HL-60/S4 treated with retinoic acid at 250 ng/mL for 4 days and 3 days (cell line): ENCODE results near the gene PUS7L.
"Not testable (repeated sequence)": the region's sequence is repeated elsewhere in the genome, so short reads cannot be mapped to it uniquely, and the experiment has no call there.

ENCODE experiments used
- in situ Hi-C: fragments of 300-500 bp; cut with MboI; formaldehyde crosslinking; loops from 2 replicates; pipeline ENCODE4 v1.7.0; 2022; ENCODE audit warnings: low sequenced_read_pairs

PUS7L gene

DNA sequence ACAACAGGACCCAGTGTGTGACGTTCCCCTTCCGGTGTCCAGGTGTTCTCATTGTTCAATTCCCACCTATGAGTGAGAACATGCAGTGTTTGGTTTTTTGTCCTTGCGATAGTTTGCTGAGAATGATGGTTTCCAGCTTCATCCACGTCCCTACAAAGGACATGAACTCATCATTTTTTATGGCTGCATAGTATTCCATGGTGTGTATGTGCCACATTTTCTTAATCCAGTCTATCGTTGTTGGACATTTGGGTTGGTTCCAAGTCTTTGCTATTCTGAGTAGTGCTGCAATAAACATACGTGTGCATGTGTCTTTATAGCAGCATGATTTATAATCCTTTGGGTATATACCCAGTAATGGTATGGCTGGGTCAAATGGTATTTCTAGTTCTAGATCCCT is 7.2 kb downstream of the PUS7L start:
- in situ Hi-C loops = not testable (repeated sequence)

DNA sequence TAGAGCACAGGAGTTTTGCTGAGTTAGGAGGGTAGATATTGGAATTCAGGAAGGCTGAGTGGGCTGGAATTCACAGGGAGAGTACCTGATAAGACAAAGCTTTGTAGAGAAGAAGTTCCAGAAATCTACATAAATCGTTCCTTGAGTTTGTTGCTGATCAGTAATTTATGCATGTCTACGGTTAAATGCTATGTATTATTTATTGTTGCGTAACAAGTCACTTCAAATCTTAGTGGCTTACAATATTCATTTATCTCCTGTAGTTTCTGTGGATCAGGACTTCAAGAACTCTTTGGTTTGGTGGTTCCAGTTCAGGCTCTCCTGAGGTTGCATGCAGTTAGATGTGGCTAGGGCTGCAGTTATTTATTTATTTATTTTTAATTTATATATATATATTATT is 7.8 kb downstream of the PUS7L start:
- in situ Hi-C loops = no loop called here

DNA sequence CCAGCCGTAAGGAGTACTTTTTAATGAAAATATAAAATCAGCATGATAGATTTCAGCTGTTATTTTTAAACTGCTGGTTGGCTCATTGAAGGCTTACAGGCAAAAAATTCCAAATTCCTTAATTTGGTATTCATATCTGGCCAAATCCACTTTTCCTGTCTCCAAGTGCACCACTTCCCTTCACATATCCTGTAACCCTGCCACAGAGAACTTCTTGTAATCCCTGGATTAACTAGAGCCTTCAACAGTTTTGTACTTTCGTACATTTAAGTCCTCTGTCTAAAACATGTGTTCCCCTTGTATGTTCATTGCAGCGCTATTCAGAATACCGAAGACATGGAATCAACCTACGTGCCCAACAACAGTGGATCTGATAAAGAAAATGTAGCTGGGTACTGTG is 9.6 kb downstream of the PUS7L start:
- in situ Hi-C loops = no loop called here

DNA sequence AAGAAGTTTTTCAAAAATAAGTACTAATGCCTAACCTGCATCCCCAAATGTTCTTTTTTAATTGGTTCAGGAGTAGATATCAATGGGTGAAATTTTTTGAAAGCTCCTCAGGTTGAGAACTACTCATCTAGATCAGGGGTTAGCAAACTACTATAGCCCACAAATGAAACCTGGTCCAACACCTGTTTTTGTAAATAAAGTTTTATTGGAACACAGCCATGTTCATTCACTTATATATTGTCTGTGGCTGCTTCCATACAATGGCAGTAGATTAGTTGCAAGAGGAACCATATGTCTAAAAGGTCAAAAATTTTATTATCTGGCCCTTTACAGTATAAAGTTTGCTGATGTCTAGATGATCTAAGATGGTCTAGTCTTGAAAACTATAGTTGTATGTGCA is 13.8 kb downstream of the PUS7L start:
- in situ Hi-C loops = no loop called here

DNA sequence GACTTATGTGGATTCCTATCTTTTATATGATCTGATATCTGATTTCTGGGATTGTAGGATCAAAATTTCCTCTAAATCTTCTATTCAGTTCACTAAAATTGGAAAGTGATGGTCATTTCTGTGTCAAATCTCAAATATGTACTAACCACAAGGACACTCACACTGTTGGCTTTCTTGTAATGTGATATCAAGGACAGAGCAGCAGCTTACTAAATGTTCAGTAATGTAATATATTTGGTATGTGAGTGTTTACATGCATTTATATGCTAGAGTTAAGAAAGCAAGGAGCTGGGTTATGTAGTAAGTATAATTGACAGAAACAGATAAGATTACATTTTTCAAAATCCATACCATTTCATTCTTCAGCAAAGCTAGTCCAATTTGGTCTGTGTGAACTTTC is 16.5 kb downstream of the PUS7L start:
- in situ Hi-C loops = no loop called here

DNA sequence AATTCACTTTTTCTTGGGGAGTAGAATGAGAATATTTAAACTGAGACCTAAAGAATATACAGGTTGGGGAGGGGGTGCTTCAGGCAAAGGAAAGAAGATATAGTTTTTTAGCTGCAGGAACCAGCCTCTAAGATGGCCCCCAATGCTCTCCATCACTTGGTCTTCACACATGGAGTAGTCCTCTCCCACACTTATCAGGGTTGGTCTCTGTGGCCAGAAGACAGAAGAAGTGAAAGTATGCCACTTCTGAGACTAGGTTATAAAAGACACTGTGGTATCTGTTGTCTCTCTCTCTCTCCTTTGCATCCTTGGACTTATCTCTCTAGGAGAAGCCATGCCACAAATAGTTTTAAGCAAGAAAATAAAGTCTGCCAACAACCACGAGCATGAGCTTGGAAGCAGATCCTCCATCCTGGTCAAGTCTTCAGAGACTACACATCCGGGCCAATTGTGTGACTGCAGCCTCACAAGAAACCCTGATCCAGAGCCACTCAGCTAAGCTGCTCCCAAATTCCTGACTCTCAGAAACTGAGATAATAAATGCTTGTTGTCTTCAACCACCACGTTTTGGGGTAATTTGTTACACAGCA is 18.0 kb downstream of the PUS7L start:
- in situ Hi-C loops = no loop called here

DNA sequence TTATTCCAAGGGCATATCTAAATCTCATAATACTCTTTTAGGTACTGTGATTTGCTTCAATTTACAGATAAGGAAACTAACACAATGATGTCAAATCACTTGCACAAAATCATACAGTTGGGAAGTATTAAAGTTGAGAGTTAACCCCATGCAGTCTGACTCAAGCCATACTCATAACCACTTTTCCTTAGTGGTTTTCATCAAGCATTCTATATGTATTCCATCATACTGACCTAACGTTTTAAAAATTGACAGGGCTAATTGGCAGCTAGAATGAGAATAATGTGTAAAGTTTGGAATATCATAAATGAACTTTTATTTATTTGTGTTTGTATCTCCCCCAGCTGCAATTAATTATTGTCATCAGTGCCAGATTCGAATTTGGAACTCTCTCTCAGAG is 20.9 kb downstream of the PUS7L start:
- in situ Hi-C loops = no loop called here

DNA sequence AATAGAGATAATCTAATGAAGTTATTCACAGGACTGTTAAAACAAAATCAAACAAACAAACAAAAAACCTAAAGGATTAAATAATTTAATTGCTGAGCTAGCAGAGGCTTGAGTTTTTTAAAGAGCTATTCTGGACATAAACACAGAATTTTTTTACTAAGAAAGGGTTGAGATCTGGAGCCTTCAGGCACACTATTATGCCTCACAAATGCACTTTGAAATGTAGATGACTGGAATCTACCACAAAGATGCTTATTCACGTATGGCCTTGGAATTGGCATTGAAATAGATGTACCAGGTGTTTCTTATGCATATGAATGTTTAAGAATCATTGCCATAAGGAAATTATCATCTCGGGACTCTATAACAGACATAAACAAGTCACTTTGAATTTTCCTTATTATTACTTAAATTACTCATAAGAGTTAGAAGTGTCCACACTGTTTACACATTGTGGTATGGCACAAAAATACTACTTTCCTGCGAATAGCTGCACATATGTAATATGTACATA is 21.6 kb downstream of the PUS7L start:
- in situ Hi-C loops = no loop called here

DNA sequence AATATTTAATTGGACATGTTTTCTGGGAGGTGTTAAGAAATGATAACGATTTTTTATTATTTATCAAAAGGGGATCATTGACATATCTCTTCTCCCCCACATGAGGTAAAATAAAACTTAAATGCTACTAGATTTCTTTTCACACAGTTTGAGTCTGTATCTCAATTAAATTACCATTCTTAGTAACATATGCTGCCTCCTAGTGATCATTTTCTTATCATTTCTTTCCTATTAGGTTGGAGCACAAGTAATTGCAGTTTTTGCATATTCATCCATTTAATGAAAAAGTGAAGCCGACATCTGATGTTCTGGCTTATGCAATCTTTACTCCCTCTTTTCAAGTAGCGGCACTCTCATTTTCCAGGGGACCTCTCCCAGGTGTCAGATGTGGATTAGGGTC is 24.9 kb downstream of the PUS7L start:
- in situ Hi-C loops = no loop called here

DNA sequence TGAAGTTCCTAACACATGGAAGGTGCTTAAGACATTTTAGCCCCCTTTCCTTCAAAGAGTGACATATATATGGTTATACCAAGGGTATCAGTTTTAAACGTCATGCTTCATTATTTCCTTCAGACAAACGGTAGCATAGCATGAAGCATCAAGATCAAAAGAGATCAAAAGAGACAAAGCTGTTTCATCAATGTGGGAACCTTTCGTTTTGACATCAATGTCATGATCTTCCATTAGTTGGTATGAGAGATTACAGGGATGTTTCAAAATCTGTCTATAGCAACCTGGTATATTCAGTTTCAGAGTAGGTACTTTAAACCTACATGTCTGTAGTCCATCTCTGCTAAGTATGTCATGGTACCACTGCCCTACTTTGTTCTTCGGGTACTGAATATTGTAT is 28.3 kb downstream of the PUS7L start:
- in situ Hi-C loops = no loop called here

DNA sequence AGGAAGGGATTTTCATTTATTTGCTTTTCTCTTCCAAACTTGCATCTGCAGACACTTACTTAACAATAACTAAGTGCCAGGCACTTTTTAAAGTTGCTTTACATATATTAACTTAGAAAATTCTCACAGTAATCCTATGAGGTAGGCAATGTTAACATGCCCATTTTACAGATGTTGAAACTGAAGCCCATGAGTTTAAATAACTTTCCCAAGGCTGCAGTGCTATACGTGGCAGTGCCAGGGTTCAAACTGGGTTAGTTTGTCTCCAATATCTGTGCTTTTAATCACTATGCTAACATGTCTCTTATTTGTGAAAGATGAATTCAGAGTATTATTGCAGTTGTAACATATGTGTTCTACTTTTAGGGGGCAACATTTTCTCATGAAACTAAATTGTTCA is 29.9 kb downstream of the PUS7L start:
- in situ Hi-C loops = no loop called here

DNA sequence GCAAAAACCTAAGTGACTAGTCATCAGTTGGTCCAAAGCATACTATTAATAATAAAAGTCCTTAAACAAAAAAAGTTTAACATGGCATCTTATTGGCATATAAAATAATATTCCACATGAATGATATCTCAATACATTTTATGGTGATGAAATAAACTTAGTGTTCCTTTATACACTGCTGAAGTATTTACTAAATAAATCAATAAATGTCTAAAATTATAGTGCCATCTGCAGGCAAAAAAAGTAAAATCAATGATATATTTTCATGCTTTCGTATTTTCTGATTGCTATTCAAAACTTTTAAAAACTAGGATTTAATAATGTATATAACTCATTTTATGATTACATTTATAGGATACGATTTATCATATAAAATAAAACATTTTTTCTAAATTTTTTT is 30.5 kb downstream of the PUS7L start:
- in situ Hi-C loops = no loop called here

DNA sequence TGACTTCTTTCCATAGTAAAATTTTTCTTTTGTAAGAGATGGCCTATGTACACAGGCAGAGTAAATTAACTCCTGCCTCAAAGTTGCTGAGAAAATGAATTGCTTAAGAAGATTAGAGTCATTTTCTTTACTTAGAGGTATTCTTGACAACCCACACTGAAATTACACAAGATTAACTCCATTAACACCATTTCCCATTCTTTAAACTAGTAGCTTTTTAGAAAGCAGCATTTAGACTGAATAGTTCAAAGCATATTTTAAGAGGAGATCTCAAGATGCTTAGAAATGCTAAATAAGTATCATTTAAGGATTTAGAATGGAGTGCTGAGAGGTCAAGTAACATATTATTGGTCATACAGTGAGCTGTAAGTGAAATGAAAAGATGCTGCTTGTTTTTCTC is 35.5 kb downstream of the PUS7L start:
- in situ Hi-C loops = no loop called here

DNA sequence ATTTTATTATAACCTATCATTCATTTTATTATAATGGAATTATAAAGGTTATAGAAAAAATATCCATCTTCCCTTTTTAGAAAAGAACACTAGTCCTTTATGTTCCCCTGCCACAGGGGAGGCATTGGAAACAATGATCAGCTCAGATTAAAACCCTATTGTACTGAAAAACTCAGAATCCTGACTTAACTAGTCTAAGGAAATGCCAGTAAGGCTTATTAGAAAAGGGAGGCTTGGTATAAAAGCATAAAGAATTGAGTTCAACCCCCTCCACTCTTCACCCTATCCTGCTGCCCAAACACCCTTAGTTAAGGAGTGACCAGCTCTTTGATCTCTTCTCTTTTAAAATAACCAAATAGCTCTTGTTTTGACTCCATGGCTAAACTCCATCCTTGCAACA is 36.0 kb downstream of the PUS7L start:
- in situ Hi-C loops = no loop called here

DNA sequence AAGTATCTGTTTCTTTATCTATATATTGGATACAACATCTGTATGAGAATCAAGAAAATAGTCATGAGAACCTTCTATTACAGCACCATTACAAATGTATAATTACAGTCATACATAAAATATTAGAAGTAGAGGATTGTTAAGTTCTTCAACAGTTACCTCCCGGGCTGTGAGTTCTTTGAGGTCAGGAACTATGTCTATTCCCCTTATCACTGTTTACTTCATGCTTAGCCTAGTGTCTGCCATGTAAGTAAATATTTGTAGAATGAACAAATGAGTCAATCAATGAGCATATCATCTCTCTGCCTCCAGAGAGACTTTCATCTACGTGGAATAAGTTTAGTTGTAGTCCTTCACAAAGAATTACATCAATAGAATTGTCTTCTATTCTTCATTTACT is 47.2 kb downstream of the PUS7L start:
- in situ Hi-C loops = no loop called here

DNA sequence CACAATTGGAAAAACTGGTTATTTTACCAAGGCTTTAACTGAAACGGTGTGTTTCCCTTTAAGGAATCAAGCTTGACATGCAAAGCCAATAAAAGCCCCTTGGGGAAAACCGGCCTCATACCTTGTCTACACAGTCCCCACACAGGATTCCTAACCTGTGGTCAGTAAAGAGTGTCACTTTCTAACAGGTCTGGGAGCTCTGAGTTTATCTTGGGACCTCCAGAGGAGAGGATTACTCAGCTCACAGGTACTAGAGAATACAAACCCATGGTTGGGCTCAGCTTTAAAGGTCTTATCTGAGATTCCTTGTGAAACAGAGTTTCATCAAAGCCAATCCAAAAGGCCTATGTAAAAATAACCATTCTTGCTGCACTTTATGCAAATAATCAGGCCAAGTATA is 54.8 kb downstream of the PUS7L start:
- in situ Hi-C loops = not testable (repeated sequence)

DNA sequence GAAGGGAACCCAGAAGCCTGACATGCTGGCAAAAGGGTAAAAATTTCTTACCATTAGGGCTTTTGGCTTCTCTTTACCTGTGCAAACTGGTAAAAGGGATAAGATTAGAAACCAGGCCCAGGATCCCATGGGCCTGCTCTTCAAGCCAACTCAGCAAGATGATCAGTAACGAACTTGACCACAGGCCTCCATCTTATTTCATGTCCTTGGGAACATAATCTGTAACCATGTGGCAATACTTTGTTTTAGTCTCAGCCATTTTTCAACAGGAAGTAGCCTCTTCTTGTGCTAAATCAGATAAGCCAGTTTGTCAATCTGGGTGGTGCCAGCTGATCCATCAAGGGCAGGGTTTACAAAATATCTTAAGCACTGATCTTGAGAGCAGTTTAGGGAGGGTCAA is 57.4 kb downstream of the PUS7L start:
- in situ Hi-C loops = not testable (repeated sequence)

DNA sequence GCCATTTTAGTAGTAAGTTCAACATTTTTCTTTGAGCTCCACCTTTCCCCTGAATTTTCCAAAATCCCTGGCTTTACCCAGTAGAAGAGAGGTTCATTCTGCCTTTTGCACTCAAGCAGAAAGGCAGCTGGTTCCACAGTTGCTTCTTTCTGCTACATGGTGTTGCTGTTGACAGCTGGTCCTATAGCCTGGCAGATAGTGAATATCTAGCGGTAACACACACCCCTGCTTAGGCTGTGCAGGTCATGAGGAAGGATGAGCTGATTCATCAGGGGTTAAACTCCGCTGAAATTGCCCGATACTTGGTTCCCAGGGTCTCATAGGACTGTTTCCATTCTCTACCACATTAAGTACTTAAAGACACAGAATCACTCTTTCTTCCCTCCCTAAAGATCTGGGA is 62.4 kb downstream of the PUS7L start:
- in situ Hi-C loops = no loop called here

DNA sequence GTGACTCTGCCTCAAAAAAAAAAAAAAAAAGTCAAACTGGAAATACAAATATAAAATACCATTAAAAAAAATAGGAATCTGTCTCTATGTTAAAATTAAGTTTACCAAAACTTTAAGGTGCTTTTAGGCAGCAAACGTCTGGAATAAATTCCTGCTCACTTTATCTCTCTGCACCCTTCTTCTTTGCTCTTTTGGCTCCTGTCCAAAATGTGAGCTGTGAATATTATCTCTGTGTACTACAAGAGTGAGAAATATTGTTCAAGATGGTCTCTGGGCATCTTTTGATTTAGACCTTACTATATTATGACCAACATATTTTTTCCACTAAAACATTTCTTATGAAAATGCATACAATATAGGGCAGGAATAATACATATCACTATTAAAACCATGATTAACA is 63.7 kb downstream of the PUS7L start:
- in situ Hi-C loops = no loop called here

DNA sequence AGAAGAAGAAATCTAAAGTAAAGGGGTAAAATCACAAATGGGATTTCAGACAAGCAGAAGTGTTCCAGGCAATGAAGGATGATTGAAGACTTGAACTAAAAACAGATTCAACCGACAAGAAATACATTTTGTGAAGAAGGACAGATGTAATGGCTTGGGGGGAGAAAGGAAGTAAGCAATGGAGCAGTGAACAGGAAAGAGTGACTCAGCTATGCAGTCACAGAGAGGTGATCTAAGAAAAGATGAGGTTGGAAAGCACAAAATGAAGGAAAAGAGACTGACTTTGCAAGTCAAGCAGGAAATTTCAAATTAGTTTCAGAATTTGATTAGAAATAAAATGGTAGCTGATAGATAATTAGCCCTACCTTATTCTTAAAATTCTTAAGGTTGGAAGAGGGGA is 66.5 kb downstream of the PUS7L start:
- in situ Hi-C loops = no loop called here

DNA sequence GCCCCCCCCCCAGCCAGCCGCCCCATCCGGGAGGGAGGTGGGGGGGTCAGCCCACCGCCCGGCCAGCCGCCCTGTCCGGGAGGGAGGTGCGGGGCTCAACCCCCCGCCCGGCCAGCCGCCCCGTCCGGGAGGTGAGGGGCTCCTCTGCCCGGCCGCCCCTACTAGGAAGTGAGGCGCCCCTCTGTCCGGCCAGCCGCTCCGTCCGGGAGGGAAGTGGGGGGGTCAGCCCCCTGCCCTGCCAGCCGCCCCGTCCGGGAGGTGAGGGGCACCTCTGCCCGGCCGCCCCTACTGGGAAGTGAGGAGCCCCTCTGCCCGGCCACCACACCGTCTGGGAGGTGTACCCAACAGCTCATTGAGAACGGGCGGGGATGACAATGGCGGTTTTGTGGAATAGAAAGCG is 73.1 kb downstream of the PUS7L start:
- in situ Hi-C loops = not testable (repeated sequence)

DNA sequence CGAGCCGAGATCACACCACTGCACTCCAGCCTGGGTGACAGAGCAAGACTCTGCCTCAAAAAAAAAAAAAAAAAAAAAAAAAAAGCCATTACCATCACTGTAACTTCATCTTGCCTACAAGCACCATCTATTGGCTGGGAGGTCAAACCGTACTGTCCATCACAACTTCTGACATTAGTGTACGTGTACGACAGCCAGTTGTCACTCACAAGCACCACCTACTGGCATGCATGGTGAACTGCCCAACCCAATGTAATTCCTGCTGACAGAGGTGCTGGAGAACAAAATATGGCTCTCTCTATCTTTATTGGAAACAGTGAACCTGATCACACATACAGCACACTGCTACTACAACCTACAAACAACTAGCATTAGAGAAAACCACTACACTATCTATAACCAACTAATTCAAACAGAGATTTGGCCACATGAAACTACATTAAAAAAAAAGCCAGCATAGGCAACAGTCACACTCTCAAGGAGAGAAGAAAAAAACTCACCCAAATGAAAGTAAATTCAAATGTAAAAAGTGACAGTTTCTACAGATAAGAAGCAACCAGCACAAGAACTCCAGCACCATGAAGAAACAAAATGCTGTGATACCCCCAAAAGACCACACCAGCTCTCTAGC is 82.3 kb downstream of the PUS7L start:
- in situ Hi-C loops = no loop called here
